ENCODE results near the gene OCEL1.

OCEL1 gene

DNA sequence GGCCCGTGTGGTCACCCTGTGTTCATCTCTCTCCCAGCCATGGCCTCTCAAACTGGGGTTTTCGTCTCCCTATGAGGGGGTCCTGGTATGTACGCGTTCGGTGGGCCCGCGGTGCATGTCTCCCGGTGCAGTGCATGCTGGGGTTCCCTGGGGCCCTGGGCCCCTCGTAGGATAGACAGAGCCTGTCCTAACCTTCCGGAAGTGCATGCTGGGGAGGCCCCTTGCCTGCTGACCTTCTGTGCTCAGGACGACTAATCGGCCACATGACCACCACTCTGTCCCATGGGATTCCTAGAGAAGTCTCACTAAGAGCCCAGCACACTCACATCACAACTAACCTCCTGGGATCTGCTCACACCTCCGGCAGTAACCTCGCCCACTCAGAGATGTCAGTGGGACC lies 15.7 kb upstream of the OCEL1 start:
- DNase-seq (ENCODE audit: low read depth) = no peak

DNA sequence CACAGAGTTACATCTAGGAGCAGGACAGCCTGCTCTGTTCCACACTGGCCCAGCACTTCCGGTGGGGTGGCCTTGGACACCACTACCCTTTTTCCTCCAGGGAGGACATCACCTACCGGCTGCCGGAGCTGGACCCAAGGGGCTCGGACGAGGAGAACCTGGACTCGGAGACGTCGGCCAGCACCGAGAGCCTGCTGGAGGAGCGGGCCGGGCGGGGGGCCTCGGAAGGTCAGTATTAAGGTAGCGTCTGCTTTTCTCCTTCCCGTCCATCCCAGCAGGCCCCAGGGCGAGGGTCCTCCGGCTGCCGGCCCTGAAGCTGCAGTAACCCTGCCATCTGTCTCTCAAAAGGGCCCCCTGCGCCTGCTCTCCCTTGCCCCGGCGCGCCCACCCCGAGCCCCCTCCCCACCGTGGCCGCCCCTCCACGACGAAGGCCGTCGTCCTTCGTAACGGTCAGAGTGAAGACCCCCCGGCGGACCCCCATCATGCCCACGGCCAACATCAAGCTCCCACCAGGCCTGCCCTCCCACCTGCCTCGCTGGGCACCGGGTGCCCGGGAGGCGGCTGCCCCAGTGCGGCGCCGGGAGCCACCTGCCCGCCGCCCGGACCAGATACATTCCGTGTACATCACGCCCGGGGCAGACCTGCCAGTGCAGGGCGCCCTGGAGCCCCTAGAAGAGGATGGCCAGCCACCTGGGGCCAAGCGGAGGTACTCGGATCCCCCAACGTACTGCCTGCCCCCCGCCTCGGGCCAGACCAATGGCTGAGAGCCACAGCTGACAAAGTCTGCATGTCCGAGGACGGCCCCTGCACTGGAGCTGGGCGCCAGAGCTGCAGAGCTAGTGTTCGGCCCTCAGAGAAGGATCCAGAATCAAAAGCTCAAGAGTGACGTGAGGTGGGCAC lies 14.2 kb upstream of the OCEL1 start:
- no peak for DNase-seq (ENCODE audit: low read depth)

DNA sequence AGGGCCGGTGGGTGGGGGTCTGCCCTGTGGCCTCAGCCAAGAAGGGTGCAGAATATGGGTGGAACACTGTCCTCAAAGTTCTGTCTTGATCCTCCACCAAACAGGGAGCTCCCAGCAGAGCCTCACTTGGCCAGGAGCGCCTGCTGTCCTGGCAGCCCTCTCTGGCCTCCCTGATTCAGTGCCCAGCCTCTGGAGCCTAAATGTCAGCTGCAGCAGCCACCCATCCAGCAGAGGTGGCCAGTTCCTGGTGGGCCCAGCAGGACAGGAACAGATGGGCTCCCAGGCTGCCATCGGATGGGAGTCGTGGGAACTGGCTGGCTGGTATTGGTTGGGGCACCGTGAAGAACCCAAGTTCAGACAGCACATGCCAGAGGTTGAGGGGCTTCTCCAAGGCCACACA lies 12.7 kb upstream of the OCEL1 start:
- no peak for DNase-seq (ENCODE audit: low read depth)

DNA sequence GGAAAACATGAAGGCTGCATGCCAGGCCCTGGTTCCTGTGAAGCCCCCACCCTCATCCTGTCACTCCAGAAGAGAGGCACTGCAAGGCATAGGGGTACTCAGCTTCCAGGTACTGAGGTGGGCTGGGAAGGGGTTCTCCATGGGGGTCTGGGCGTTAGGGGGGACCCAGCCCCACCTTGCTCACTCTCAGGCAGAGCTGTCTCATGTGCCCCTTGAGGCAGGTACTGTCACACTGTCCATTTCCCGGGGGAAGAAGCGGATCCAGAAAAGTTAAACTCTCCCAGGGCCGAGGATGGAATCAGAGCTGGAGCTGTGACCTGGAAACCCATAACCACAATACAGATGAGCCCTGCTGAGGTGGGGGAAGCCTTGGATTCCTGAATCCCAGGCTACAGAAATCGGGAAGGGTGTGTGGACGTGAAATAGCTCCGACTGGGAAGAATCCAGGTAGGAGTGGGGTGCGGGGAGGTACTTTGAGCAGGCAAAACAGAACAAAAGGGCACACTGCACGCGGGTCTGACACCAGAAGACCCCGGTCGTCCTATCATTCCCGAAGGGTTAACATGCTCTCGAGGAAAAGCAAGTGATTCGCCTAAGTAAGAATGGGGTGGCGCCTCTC lies 11.4 kb upstream of the OCEL1 start:
- DNase-seq (ENCODE audit: low read depth) = no peak

DNA sequence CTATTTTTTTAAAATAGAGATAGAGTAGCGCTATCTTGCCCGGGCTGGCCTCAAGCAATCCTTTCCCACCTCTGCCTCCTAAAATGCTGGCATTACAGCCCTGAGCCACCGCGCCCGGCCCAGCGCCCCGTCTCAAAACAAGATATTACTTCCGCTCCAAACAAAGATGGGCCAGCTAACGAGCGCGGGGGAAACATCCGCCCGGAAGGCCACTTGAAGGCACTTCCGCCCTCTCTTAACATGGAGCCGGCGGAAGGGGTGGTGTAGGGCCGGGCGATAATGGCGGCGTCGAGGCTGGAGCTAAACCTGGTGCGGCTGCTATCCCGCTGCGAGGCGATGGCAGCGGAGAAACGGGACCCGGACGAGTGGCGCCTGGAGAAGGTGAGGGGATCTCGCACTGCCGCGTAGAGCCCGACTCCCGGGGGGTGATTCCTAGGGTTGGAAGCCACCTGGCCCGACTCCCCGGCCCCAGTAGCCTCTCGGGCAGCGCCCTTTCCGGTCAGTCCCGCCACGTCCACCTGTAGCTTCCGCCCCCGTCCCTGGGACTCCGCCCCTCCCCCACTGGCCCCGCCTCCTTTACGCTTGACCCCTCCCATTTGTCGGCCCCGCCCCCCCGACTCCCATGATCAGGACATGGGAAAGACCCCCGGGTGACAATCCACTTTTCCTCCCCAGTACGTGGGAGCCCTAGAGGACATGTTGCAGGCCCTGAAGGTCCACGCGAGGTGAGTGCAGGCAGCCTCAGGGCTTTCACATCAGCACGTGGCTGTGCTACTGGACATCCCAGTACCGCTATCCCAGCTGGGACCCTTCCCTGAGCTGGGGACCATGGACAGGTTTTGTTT lies 10.7 kb upstream of the OCEL1 start, which contains the start of gene USE1:
TSS of gene USE1 (plus strand) at position 231 of the 845 bp plus-strand sequence. CDS start at position 280, 49 bp downstream.
- peak; percentile 79 for DNase-seq (ENCODE audit: low read depth)

DNA sequence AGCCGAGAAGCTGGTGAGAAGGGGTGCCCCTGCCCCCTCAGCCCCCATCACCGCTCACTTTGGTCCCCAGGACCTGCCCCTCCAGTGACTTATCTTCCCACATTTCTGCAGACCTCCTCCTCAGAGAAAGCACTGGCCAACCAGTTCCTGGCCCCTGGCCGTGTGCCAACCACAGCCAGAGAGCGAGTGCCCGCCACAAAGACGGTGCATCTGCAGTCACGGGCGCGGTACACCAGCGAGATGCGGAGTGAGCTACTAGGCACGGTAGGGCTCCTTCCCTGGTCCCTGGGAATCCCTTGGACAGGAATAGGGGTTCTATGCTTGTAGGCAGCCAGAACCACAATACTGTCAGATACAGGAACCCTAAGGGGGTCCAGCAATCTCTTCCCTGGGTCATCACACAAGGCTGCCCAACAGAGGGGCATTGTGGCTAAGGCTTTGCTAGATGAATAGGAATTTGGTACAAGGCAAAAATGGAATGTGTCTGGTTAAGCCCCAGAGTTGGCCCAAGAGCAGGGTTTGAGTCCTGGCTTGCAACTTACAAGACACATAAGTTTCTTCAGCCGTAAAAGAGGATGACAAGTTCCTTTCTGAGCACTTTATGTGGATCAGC lies 9.9 kb upstream of the OCEL1 start:
- no peak for DNase-seq (ENCODE audit: low read depth)

DNA sequence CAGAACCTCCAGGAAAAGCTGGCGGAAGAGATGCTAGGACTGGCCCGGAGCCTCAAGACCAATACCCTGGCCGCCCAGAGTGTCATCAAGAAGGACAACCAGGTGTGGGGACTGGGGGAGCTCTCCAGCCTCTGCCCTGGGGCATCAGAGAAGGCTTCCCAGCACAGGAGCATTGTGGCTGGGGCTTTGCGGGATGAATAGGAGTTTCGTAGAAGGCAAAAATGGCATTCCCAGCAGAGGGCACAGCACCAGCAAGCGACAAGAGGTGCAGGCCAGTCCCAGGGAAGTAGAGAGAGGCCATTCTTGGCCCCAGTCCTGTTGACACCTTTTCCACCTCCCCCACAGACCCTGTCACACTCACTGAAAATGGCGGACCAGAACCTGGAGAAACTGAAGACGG lies 6.7 kb upstream of the OCEL1 start:
- DNase-seq (ENCODE audit: low read depth) = no peak

DNA sequence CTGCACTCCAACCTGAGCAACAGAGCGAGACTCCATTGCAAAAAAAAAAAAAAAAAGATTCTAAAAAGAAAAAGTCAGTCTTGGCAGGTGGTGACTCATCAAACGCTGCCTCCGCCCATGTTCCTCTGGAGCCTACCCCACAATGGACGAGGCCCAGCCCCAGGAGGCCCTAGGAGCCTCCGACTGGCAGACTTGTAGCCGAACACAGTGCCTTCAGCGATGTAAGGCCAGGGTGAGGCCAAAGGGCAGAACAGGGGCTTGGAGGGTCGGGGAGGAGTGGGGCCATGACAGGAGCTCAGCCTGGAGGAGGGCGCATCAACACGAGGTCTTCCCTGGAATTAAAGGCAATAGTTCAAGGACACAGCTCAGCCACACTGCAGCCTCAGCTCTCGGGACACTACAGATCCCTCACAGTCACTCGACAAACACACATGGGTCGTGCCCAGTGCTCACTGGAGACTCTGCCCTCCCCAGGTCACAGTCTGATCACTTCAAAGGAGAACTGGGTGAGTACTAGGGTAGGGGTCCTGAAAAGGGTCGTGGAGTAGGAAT lies 5.7 kb upstream of the OCEL1 start:
- DNase-seq (ENCODE audit: low read depth) = no peak

DNA sequence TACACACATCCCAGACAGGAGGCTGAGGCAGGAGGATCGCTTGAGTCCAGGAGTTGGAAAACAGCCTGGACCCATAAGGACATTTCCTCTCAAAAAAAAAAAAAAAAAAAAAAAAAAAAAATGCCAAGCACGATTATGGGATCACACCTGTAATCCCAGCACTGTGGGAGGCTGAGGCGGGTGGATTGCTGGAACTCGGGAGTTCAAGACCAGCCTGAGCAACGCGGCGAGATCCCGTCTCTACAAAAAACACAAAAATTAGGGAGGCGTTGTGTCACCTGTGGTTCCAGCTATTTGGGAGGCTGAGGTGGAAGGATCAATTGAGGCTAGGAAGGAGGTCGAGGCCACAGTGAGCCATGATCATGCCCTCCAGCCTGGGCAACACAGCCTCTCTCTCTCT lies 973 bp upstream of the OCEL1 start:
- no peak for DNase-seq (ENCODE audit: low read depth)

DNA sequence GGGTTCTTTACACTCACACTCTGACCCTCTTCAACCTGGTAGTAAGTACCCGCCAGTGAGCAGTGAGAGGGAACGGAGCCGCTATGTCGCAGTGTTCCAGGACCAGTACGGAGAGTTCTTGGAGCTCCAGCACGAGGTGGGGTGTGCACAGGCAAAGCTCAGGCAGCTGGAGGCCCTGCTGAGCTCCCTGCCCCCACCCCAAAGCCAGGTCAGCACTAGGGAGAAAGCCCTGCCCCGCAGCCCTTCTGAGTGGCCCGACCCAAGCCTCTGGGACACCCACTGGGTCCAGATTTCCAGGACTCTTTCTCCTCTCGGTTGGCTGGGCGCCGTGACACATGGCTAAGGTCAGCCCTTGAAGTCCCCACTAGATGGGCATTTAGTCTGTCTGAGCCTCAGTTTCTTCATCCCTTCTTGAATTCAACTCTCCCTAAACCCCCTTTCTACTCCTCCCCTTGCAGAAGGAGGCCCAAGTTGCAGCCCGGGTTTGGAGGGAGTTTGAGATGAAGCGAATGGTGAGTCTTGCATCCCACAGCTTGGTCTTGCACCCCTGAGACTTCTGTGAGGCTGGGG lies 1.9 kb downstream of the OCEL1 start:
- DNase-seq (ENCODE audit: low read depth) = no peak

DNA sequence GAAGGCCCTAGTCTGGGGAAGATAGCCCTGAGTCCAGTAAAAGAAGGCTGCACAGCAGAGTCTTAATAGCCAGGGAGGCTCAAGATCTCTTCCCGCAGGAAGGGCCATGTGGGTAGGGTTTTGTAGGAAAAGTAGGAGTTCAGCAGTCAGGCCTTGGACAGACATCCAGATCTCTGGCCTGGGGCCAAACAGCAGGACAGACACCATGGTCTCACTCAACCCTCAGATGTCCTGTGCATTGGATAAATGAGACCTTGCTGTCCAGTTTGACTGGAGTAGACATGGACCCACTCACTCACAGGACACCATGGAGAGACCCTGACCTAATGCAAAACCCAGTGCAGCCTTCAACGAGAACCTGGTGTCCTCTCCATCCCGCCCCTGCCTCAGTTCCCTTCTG lies 3.9 kb downstream of the OCEL1 start:
- DNase-seq (ENCODE audit: low read depth) = no peak

DNA sequence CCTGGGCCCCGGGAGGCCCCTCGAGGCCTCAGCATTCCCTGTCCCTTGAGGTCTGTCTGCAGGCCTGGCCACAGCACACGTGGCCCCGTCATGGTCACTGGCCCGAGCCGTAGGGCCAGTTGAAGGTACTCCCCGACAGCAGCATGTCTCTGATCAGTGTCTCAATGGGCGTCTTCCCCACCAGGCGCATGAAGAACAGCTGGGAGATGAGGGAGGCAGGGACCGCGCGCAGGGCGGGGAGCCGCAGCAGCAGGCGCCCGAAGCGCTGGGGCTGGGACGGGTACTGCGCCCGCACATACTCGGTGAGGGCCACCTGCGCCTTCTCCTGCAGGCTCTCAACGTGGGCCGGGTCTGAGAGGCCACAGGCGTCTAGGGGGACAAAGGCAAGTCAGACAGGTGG lies 6.2 kb downstream of the OCEL1 start:
- DNase-seq (ENCODE audit: low read depth) = no peak

DNA sequence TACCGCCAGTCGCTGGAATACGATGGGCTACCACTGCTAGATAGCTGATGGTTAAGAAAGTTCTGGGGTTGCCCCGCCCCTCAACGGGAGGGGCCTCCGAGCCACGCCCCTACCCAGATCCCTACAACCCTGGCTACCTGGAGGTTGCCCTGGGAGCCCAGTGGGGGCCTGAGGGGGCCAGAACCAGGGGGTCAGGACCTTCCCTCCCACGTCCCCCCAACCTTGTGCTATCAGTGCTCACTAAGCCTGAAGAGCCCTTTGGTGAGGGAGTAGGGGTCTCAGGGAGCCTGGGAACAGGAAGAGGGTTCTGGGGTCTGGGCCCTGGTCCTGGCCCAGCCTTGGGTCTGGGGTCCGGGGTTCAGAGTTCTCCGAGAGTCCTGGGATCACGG lies 8.9 kb downstream of the OCEL1 start:
- peak; percentile 64 for DNase-seq (ENCODE audit: low read depth)

DNA sequence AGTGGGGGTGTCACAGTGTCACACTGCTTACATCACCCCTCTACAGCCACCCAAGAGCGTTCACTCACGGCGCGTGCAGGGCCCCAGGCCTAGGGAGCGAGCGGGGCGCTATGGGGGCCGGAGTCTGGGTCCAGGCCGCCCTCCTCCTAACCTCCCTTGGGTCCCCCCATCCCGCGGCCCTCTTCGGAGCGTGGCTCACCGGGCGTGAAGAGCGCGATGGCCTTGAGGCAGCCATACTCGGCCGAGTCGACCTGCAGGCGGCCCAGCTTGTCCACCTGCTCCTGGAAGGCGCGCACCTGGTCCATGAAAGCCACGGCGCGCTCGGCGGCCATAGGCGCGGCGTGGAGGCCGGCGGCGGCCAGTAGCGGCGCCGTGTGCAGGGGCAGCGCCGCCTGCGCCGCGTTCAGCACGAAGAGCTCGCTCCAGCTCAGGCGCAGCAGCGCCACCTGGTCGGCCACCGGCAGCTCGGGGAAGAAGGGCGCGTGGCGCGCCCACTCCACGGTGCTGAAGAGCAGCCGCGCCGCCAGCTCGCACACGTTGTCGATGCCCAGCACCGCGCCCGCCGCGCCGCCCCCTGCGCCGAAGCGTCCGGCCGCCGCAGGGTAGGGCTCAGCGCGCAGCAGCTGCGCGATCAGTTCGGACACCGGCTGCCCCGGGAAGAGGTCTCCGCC lies 9.4 kb downstream of the OCEL1 start:
- peak; percentile 69 for DNase-seq (ENCODE audit: low read depth)

DNA sequence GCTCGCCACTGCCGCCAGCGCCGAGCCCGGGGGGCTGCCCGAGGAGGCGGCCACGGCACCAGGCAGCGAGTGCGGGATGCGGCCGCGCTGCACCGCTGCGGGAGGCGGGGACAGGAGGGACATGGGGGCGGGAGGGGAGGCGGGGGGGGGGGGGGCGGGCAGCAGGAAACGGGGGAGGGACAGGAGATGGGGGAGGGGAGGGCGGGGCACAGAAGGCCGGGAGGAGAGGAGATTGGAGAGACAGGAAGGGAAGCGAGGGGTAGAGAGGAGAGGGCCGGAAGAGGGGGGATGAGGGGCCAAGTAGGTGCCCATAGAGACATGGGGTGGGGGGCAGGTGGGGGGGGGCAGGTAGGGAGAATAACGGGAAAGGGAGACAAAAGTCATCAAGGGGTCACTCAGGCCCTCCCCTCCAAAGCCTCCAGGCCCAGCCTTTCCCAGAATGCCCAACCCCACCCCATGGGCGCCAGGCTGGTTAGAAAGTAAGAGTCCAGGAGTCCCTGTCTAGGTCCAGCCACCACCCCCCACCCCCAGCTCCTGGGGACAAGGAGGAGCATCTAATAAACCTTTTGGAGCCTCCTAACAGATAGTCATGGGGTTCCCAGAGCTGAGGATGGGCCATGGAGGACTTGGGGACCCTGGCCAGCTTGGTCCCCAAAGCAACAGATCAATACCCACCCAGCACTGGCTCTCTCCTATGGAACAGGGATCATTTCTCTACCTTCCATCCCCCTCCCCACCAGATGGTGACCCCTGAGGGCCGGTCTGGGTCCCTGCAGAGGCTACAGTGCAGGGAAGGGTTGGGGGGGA lies 10.1 kb downstream of the OCEL1 start:
- DNase-seq (ENCODE audit: low read depth) = no peak

DNA sequence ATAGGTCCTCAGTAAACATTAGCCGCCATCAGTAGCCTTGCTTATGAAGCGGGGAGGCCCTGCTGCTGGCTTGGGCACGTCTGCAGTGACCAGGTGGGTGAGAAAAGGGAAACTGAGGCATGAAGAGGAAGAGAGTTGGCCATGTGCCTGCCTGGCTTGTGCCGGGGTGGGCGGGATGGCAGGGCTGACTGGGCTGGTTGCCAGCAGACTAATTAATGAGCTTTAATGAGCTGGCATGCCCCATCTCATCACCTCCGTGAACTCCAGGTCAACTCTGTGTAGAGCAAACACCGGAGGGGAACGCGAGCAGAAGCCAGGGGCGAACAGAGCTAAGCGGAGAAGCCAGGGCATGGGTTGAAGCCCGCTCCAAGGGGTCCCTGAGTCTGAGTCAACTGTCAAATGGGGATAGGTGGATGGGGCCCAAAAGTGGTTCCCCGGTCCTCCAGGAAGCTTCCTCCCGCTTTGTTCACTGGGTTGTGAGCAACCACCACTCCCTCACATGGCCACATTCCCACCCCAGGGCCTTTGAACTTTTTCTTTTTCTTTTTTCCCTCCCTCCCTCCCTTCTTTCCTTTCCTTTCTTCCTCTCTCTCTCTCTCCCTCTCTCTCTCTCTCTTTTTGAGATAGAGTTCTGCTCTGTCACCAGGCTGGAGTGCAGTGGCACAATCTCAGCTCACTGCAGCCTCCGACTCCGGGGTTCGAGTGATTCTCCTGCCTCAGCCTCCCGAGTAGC lies 11.0 kb downstream of the OCEL1 start:
- DNase-seq (ENCODE audit: low read depth) = no peak

DNA sequence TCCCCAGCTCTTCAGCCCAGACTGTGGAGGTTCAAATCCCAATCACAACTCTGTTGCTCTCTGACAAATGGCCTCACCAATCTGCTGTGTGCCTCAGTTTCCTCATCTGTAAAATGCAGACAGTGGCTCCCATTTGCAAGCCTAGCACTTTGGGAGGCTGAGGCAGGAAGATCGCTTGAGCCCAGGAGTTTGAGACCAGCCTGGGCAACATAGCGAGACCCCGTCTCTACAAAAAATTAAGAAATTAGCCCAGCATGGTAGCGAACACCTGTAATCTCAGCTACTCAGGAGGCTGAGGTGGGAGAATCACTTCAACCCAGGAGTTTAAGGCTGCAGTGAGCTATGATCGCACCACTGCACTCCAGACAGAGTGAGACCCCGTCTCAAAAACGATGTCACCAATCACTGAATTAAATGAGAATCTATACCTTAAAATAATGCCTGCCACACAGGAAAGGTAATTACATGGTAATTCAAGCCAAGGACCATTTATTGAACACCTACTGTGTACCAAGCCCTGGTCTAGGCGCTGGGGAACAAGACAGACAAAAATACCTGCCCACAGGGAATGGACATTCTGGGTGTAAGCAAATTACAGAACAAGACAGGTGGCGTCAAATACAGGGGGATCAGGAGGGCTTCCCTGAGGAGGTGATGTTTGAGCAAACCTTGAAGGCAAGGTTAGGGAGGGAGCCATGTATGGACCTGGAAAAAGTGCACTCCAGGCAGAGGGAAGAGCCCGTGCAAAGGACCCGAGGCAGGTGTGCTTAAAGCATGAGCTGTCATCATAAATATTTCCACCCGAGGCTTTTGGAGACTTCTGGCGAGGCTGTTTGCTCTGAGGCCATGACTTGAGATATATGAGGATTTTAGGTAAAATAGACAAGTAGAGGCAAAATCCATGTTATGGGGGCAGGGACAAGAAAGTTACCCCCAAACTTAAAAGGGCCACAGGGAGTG lies 12.0 kb downstream of the OCEL1 start:
- no peak for DNase-seq (ENCODE audit: low read depth)

DNA sequence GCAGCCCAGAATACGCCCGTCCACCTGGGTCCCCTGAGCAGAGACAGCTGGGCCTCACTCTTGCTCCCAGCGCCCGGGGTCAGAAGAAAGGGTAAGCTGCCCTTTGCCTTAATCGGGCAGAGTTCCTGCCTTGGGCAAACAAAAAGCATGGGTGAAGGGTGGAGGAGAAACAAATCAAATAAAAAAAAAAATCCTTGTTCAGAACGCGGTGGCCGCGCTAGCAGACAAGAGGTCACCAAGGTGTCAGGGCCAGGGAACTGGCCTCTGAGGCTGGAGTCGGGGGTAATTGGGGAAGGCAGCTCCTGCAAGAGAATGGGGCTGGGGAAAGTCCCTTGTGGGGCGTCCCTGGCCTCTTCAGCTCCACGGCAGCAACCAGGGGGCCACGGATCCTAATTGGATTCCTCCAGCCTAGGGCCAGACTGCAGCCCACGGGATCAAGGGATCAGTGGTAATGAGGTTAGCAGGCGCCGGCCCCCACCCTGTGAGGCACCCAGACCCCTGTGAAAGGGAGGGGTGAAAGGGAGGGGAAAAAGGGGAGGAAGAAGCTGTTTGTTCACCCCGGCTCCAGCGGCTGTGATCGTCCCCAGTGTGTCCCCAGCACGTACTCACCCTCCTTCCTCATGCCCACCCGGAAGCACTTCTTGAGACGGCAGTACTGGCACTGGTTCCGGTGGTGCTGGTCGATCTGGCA lies 14.2 kb downstream of the OCEL1 start:
- no peak for DNase-seq (ENCODE audit: low read depth)

Data from activated T-cell treated with anti-CD3 and anti-CD28 coated beads for 48 hours (primary cell).